ENCODE results near the gene CCL20. TPM values are rescaled to one million over a fixed set of nuclear protein-coding genes. Genes with fewer than 3 reads are reported as not detected.
A peak's percentile ranks its signal among the peaks of the same experiment; 100 is the strongest.

The CCL20 gene
- total and polyA plus RNA-seq, 2 of the 13 experiments (the other 11 are each of a cell fraction or from before 2014, with no cell fraction given): 223 to 903 TPM

DNA sequence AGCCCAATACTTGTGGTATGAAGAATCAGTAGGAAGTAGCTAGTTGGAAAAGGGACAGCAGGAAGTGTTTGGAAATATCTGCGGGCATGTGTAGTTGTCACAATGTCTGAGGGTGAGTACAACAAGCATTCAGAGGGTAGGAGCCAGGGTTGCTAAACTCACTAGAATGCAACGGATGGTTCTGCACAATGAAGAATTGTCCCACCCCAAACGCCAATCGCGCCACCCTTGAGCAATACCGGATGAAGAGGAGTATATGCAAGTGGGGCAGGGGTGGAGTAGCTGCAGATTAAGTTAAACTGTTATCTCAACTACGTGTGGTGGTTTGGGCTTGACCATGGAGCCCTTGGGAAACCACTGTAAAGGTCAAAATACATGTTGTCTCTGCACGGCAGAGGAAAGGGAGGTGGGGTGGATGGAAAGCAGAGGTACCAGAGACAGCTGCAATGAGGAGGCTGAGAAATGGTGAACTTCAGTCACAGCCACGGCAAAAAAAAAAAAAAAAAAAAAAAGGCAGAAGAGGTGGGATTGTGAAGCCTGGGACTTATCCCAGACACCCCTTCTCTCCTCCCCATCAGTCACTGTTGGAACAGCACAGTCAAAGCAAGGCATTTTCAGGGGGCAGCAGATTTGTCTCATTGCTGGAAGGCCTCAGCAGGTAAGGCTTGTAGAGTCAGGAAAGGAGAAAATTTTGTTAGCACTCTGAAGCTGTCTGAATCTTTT lies 5.2 kb downstream of the CCL20 start (continued):
- TF ChIP-seq, protein P1, sequence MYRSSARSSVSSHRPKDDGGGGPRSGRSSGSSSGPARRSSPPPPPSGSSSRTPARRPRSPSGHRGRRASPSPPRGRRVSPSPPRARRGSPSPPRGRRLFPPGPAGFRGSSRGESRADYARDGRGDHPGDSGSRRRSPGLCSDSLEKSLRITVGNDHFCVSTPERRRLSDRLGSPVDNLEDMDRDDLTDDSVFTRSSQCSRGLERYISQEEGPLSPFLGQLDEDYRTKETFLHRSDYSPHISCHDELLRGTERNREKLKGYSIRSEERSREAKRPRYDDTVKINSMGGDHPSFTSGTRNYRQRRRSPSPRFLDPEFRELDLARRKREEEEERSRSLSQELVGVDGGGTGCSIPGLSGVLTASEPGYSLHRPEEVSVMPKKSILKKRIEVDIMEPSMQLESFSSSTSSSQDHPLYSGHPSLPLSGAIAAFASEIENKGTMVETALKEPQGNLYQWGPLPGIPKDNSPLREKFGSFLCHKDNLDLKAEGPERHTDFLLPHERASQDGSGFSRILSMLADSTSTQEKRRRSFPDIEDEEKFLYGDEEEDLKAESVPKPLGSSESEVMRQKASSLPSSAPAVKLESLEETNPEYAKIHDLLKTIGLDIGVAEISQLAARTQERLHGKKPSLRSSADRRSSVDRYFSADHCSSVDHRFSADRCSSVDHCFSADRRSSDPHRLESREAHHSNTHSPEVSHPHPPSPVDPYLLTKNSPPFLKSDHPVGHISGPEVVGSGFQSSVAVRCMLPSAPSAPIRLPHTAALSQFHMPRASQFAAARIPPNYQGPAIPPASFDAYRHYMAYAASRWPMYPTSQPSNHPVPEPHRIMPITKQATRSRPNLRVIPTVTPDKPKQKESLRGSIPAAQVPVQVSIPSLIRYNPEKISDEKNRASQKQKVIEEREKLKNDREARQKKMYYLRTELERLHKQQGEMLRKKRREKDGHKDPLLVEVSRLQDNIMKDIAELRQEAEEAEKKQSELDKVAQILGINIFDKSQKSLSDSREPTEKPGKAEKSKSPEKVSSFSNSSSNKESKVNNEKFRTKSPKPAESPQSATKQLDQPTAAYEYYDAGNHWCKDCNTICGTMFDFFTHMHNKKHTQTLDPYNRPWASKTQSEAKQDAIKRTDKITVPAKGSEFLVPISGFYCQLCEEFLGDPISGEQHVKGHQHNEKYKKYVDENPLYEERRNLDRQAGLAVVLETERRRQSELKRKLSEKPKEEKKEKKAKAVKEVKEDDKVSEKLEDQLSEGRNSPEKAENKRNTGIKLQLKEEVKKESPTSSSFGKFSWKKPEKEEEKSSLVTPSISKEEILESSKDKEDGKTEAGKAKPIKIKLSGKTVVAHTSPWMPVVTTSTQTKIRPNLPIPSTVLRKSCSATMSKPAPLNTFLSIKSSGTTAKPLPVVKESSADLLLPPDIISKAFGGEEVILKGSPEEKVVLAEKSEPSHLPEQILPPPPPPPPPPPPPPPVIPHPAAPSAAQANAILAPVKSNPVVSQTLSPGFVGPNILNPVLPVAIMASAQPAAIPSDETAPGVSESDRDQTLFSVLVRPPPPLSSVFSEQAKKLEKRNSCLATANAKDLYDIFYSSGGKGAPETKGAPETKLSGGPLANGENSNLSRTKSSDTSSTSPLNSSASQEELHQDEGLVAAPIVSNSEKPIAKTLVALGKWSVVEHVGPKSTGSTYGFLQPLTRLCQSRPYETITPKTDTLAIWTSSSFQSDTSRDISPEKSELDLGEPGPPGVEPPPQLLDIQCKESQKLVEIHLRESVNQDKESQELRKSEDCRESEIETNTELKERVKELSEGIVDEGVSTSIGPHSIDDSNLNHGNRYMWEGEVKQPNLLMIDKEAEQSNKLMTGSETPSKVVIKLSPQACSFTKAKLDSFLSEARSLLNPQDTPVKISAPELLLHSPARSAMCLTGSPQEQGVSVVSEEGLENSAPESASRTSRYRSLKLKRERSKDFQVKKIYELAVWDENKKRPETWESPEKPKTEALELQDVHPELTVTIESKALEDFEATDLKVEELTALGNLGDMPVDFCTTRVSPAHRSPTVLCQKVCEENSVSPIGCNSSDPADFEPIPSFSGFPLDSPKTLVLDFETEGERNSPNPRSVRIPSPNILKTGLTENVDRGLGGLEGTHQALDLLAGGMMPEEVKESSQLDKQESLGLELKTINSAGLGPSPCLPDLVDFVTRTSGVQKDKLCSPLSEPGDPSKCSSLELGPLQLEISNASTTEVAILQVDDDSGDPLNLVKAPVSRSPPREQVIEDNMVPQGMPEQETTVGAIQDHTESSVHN (CRISPR knock-in tag; IDR thresholded peaks at IDR 0.05): peak; percentile 91
- TF ChIP-seq HOXA5 (CRISPR knock-in tag; IDR thresholded peaks at IDR 0.05): peak; percentile 79; the same call in 1 of the 2 replicates
- TF ChIP-seq, protein P2, sequence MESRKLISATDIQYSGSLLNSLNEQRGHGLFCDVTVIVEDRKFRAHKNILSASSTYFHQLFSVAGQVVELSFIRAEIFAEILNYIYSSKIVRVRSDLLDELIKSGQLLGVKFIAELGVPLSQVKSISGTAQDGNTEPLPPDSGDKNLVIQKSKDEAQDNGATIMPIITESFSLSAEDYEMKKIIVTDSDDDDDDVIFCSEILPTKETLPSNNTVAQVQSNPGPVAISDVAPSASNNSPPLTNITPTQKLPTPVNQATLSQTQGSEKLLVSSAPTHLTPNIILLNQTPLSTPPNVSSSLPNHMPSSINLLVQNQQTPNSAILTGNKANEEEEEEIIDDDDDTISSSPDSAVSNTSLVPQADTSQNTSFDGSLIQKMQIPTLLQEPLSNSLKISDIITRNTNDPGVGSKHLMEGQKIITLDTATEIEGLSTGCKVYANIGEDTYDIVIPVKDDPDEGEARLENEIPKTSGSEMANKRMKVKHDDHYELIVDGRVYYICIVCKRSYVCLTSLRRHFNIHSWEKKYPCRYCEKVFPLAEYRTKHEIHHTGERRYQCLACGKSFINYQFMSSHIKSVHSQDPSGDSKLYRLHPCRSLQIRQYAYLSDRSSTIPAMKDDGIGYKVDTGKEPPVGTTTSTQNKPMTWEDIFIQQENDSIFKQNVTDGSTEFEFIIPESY (CRISPR knock-in tag; IDR thresholded peaks at IDR 0.05): peak; percentile 91
- peak; percentile 89; the same call in 1 of the 2 replicates for TF ChIP-seq KDM6A (CRISPR knock-in tag; IDR thresholded peaks at IDR 0.05; ENCODE audit: low read depth)
- 0 out of 2 replicates have a peak, but pooled peaks have one; percentile 14 for TF ChIP-seq SIN3A (IDR thresholded peaks at IDR 0.05; ENCODE audit: borderline replicate concordance, low read depth, low read length)
- TF ChIP-seq, protein P3, sequence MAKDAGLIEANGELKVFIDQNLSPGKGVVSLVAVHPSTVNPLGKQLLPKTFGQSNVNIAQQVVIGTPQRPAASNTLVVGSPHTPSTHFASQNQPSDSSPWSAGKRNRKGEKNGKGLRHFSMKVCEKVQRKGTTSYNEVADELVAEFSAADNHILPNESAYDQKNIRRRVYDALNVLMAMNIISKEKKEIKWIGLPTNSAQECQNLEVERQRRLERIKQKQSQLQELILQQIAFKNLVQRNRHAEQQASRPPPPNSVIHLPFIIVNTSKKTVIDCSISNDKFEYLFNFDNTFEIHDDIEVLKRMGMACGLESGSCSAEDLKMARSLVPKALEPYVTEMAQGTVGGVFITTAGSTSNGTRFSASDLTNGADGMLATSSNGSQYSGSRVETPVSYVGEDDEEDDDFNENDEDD (CRISPR knock-in tag; IDR thresholded peaks at IDR 0.05; ENCODE audit: borderline replicate concordance): peak; percentile 86; the same call in 1 of the 2 replicates
- TF ChIP-seq SKI (IDR thresholded peaks at IDR 0.05; ENCODE audit: partially characterized antibody): peak; percentile 96
- TF ChIP-seq GABPB1 (CRISPR knock-in tag; IDR thresholded peaks at IDR 0.05): peak; percentile 78
- TF ChIP-seq SUZ12 (IDR thresholded peaks at IDR 0.05; ENCODE audit: low read depth, low read length): no peak
- TF ChIP-seq ZNF292 (CRISPR knock-in tag; IDR thresholded peaks at IDR 0.05; ENCODE audit: borderline replicate concordance, low read depth): peak; percentile 95; the same call in 1 of the 2 replicates
- TF ChIP-seq MEIS1 (CRISPR knock-in tag; IDR thresholded peaks at IDR 0.05; ENCODE audit: borderline replicate concordance): peak; percentile 98
- TF ChIP-seq, protein P4, sequence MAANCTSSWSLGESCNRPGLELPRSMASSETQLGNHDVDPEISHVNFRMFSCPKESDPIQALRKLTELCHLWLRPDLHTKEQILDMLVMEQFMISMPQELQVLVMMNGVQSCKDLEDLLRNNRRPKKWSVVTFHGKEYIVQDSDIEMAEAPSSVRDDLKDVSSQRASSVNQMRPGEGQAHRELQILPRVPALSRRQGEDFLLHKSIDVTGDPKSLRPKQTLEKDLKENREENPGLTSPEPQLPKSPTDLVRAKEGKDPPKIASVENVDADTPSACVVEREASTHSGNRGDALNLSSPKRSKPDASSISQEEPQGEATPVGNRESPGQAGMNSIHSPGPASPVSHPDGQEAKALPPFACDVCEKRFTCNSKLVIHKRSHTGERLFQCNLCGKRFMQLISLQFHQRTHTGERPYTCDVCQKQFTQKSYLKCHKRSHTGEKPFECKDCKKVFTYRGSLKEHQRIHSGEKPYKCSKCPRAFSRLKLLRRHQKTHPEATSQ (CRISPR knock-in tag; IDR thresholded peaks at IDR 0.05; ENCODE audit: borderline replicate concordance): peak; percentile 100
- TF ChIP-seq FOXC1 (CRISPR knock-in tag; IDR thresholded peaks at IDR 0.05; ENCODE audit: borderline replicate concordance): no peak
